Gastrocnemius medialis (tissue), 4 donors: ENCODE results near the gene SEC24D. TPM values are rescaled to one million over a fixed set of nuclear protein-coding genes. Genes with fewer than 3 reads are reported as not detected.

Experiments
- ATAC-seq, 2 donors: fragments of 150-250 bp; one replicate each; pipeline ENCODE4 v1.9.1; 2016
- DNase-seq, 2 donors: peaks; one replicate each; pipeline ENCODE4 v3.0.0-alpha.2; 2019
- H3K27ac ChIP-seq, 4 donors: fragments of 200-600 bp; sonication (generic); 1 replicate in 1 of 4; 2 replicates in 3 of 4; pipeline ENCODE4 v1.5.1; 2016 to 2018; ENCODE audit warnings: mild to moderate bottlenecking in 2 of 4, moderate library complexity in 1 of 4
- H3K27me3 ChIP-seq, 3 donors: fragments of 200-600 bp; sonication (generic) in 2 of 3; 1 replicate in 1 of 3; 2 replicates in 2 of 3; pipeline versions ENCODE4 v1.5.1 to v1.6.0; 2016 to 2019; ENCODE audit warnings: mild to moderate bottlenecking in 1 of 3, moderate library complexity in 1 of 3
- H3K36me3 ChIP-seq, 2 donors: fragments of 200-600 bp; sonication (generic) in 1 of 2; one replicate each; pipeline ENCODE4 v1.5.1; 2017 to 2018
- H3K4me1 ChIP-seq, 2 donors: fragments of 200-600 bp; sonication (generic) in 1 of 2; one replicate each; pipeline ENCODE4 v1.5.1; 2016 to 2017; ENCODE audit warnings: mild to moderate bottlenecking in 2 of 2
- H3K4me3 ChIP-seq, 4 donors: fragments of 200-600 bp; sonication (generic) in 3 of 4; 1 replicate in 1 of 4; 2 replicates in 3 of 4; pipeline ENCODE4 v1.5.1; 2016 to 2019; ENCODE audit warnings: mild to moderate bottlenecking in 2 of 4
- H3K9me3 ChIP-seq, 3 donors: fragments of 200-600 bp; sonication (generic) in 2 of 3; 1 replicate in 1 of 3; 2 replicates in 2 of 3; pipeline ENCODE4 v1.5.1; 2016 to 2019
- POLR2A ChIP-seq, 2 donors: fragments of 450-650 bp; IDR thresholded peaks; one replicate each; pipeline ENCODE4 v1.6.1; 2017; ENCODE audit warnings: antibody characterized with exemption in 2 of 2, mild to moderate bottlenecking in 2 of 2, moderate library complexity in 2 of 2
- in situ Hi-C, 4 donors: fragments of 200-750 bp; cut with MboI; loops; one replicate each; pipeline versions ENCODE4 v1.15.0 to v1.8.0; 2017; ENCODE audit warnings: low sequenced_read_pairs in 4 of 4
- intact Hi-C: fragments of 100-400 bp; cut with DNase I; formaldehyde crosslinking; loops from one replicate; pipeline ENCODE4 v1.15.1; 2023; ENCODE audit warnings: low total_unique reads
- total RNA-seq, 4 donors: library from RNA; depleted of rRNA; stranded (reverse); fragments of >200 nt; gene quantifications; one replicate each; pipeline versions ENCODE4 v1.1.0 to v1.2.3, GENCODE V29; 2016
- TF ChIP-seq, protein P1 (sequence below), 5 experiments: fragments of 450-650 bp in 3 of 5; fragments of 200-600 bp in 2 of 5; sonication (generic) in 2 of 5; IDR thresholded peaks in 4 of 5; conservative IDR thresholded peaks in 1 of 5; 1 replicate in 4 of 5; 2 replicates in 1 of 5; pipeline ENCODE4 v1.5.1; 2016 to 2019; ENCODE audit warnings: antibody characterized with exemption in 5 of 5, mild to moderate bottlenecking in 3 of 5, moderate library complexity in 3 of 5

Gene SEC24D
- total RNA-seq, 4 donors from 2014 or later, result 8.9 to 16.2 (median 10.4) TPM

DNA sequence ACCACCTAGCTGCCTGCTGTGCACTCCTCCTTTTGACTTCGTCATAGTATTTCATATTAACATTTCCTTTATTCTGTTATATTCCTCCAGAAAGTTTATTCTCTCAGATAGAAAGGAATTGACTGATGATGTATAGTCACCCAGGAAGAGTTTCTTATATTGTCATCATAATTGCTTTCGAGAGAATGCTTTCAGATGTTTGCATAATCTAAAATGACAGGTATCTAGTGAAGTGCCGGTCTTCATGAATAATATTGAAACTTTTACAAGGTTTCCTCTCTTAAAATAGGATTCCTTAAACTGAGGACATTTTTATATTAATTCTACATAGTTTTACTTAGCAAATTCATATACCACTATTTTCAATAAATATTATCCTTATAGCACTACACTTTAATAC lies 10.1 kb downstream of the SEC24D start:
- DNase-seq, result no peak
- Histone ChIP-seq H3K36me3 (peaks cover 0 to 11% of the 10 kb centered on the region in 2 donors), H3K27ac (no peak overlapping the region), H3K4me3 (no peak overlapping the region), H3K27me3 (no peaks in the 10 kb centered on the region), H3K9me3 (no peaks in the 10 kb centered on the region), H3K4me1 (peaks cover 0 to 4% of the 10 kb centered on the region in 2 donors)
- intact Hi-C loops, result no loop called here
- no peak for ATAC-seq
- in situ Hi-C loops, result loop anchor here in 1 of 4 donors (25.0 kb wide), 1 partner anchor 238 kb away; no protein-coding TSS in a partner anchor
- TF ChIP-seq, protein P1, sequence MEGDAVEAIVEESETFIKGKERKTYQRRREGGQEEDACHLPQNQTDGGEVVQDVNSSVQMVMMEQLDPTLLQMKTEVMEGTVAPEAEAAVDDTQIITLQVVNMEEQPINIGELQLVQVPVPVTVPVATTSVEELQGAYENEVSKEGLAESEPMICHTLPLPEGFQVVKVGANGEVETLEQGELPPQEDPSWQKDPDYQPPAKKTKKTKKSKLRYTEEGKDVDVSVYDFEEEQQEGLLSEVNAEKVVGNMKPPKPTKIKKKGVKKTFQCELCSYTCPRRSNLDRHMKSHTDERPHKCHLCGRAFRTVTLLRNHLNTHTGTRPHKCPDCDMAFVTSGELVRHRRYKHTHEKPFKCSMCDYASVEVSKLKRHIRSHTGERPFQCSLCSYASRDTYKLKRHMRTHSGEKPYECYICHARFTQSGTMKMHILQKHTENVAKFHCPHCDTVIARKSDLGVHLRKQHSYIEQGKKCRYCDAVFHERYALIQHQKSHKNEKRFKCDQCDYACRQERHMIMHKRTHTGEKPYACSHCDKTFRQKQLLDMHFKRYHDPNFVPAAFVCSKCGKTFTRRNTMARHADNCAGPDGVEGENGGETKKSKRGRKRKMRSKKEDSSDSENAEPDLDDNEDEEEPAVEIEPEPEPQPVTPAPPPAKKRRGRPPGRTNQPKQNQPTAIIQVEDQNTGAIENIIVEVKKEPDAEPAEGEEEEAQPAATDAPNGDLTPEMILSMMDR (IDR thresholded peaks at IDR 0.05 in 4 of 5, conservative IDR thresholded peaks at IDR 0.05 in 1 of 5), result no peak
- TF ChIP-seq POLR2A (IDR thresholded peaks at IDR 0.05), result no peak

GRCh38 chr4:118824141-118824540 lies 11.8 kb downstream of the SEC24D start:
- in situ Hi-C loops, result no loop called here
- intact Hi-C loops, result no loop called here
- no peak overlapping the region for H3K4me3 ChIP-seq
- H3K36me3 ChIP-seq, result peaks cover 0 to 6% of the 10 kb centered on the region in 2 donors
- no peaks in the 10 kb centered on the region for H3K9me3 ChIP-seq
- H3K27me3 ChIP-seq, result no peaks in the 10 kb centered on the region
- TF ChIP-seq, protein P1 (IDR thresholded peaks at IDR 0.05 in 4 of 5, conservative IDR thresholded peaks at IDR 0.05 in 1 of 5), result no peak
- no peak for TF ChIP-seq POLR2A (IDR thresholded peaks at IDR 0.05)
- DNase-seq, result no peak
- ATAC-seq, result no peak
- no peak overlapping the region for H3K27ac ChIP-seq
- H3K4me1 ChIP-seq, result peaks cover 0 to 4% of the 10 kb centered on the region in 2 donors

DNA sequence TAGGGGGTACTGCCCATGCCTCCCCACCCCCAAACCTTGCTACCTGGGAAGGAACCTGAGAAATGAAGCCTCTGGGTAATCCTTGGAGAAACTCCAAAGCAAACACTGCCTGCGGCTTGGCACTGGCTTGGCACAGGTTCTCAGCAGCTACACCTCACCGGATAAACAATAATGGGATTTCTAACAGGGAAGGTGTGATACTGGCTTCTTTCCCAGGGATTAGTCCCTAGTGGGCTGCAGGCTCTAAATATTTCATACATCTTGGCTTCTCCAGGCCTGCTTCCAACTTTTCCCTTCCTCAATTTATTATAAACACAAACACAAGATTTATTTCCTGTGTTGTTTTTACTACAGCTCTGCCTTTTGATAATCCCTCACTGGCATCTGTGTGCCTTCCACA lies 12.5 kb downstream of the SEC24D start:
- Histone ChIP-seq H3K4me1 (peaks cover 0 to 4% of the 10 kb centered on the region in 2 donors), H3K27me3 (no peaks in the 10 kb centered on the region), H3K4me3 (no peak overlapping the region), H3K36me3 (peaks cover 0 to 6% of the 10 kb centered on the region in 2 donors), H3K27ac (no peak overlapping the region), H3K9me3 (no peaks in the 10 kb centered on the region)
- DNase-seq (no peak), ATAC-seq (no peak)
- TF ChIP-seq POLR2A (IDR thresholded peaks at IDR 0.05), result no peak
- TF ChIP-seq, protein P1 (IDR thresholded peaks at IDR 0.05 in 4 of 5, conservative IDR thresholded peaks at IDR 0.05 in 1 of 5), result no peak
- intact Hi-C loops, result no loop called here
- in situ Hi-C loops, result no loop called here

DNA sequence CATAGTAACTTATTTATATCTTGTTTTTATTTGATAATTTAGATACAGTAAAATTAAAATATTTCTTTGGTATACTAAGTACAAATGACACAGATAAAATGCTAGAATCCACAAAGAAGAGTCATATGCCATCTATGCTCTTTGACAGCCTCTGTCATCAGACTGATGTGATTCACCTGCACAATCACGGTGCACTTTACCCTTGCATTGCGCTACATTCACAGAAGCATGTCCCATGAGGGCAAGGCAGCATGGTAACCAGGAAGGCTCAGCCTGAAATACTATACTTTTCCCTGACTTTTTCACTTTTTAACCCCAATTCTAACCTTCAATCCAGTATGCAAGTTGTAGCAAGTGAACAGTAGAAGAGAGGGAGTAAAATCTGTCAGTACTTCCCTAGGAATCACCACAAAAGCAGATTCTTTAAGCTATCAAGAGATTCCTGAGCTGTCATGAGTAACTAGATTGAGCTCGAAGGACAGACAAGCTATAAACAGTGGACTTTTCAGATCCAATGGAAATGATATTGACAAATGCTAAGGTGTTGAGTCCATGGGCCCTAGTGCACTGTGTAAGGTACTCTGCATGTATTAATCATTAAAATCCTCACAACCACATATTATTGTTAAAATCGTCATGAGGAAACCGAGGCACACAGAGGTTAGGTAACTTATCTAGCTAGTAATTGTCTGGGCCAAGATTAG lies 14.2 kb downstream of the SEC24D start:
- H3K4me3 ChIP-seq, result no peak overlapping the region
- intact Hi-C loops, result no loop called here
- H3K4me1 ChIP-seq, result no peaks in the 10 kb centered on the region
- no peak for DNase-seq
- H3K27ac ChIP-seq, result no peak overlapping the region
- H3K9me3 ChIP-seq, result no peaks in the 10 kb centered on the region
- no peaks in the 10 kb centered on the region for H3K27me3 ChIP-seq
- peaks cover 0 to 6% of the 10 kb centered on the region in 2 donors for H3K36me3 ChIP-seq
- no peak for ATAC-seq
- TF ChIP-seq, protein P1 (IDR thresholded peaks at IDR 0.05 in 4 of 5, conservative IDR thresholded peaks at IDR 0.05 in 1 of 5), result no peak
- no peak for TF ChIP-seq POLR2A (IDR thresholded peaks at IDR 0.05)
- in situ Hi-C loops, result no loop called here
